B cell (primary cell): ENCODE measurements around the gene TADA3. TPM values are rescaled to one million over a fixed set of nuclear protein-coding genes. Genes with fewer than 3 reads are reported as not detected.

Experiments
- ATAC-seq: fragments of 200-7000 bp; cut with Tn5 transposase; one replicate; pipeline ENCODE4 v1.10.0; 2021; ENCODE audit warnings: low read depth, mild to moderate bottlenecking, moderate number of reproducible peaks, moderate library complexity
- CTCF ChIA-PET: fragments of 350-600 bp; sonication (Branson Sonifier 250); formaldehyde crosslinking; loops from one replicate; lab custom pipeline; 2021; ENCODE audit warnings: antibody characterized with exemption, inconsistent platforms; lab: Charles Lee
- POLR2A ChIA-PET: fragments of 350-600 bp; sonication (Branson Sonifier 250); formaldehyde crosslinking; loops from one replicate; lab custom pipeline; 2021; ENCODE audit warnings: antibody characterized with exemption; lab: Charles Lee
- DNase-seq: peaks from one replicate; pipeline ENCODE4 v3.0.0; 2013
- H2AFZ ChIP-seq: 2 replicates; pipeline ENCODE4 v1.6.1; 2012; ENCODE audit warnings: mild to moderate bottlenecking, low read depth, low read length; ENCODE audit not compliant: insufficient read depth, poor library complexity, severe bottlenecking
- H3K27ac ChIP-seq, 2 donors: 1 replicate in 1 of 2; 2 replicates in 1 of 2; pipeline ENCODE4 v1.5.1; 2012 to 2013; ENCODE audit warnings: low read length in 2 of 2, mild to moderate bottlenecking in 2 of 2, moderate library complexity in 1 of 2
- H3K27me3 ChIP-seq, 4 experiments: fragments of 200-600 bp in 1 of 4; sonication (generic) in 1 of 4; replicated peaks in 1 of 4; 1 replicate in 2 of 4; 2 replicates in 2 of 4; pipeline versions ENCODE4 v1.6.1 to v1.7.0; 2013 to 2016; ENCODE audit warnings: low read length in 3 of 4, mild to moderate bottlenecking in 2 of 4, mixed read lengths in 1 of 4, moderate library complexity in 1 of 4; ENCODE audit not compliant: insufficient read depth in 4 of 4, control insufficient read depth in 3 of 4; ENCODE audit errors: control extremely low read depth in 1 of 4
- H3K36me3 ChIP-seq, 2 experiments: replicated peaks in 1 of 2; 1 replicate in 1 of 2; 2 replicates in 1 of 2; pipeline versions ENCODE4 v1.6.1 to v1.7.1; 2013; ENCODE audit warnings: low read length in 1 of 2; ENCODE audit not compliant: insufficient read depth in 2 of 2, control insufficient read depth in 1 of 2; ENCODE audit errors: control extremely low read depth in 1 of 2, extremely low read depth in 1 of 2
- H3K4me1 ChIP-seq, 2 donors: fragments of 200-600 bp in 1 of 2; sonication (generic) in 1 of 2; 1 replicate in 1 of 2; 2 replicates in 1 of 2; pipeline versions ENCODE4 v1.5.1 to v1.6.1; 2013 to 2017; ENCODE audit warnings: low read length in 2 of 2; ENCODE audit not compliant: control insufficient read depth in 2 of 2, insufficient read depth in 2 of 2
- H3K4me2 ChIP-seq: replicated peaks from 2 replicates; pipeline ENCODE3; 2012; ENCODE audit warnings: mild to moderate bottlenecking, low read depth, low read length; ENCODE audit not compliant: poor library complexity, severe bottlenecking
- H3K4me3 ChIP-seq, 5 experiments: fragments of 200-600 bp in 1 of 5; sonication (generic) in 1 of 5; 1 replicate in 3 of 5; 2 replicates in 2 of 5; pipeline versions ENCODE4 v1.5.1 to v1.7.0; 2011 to 2016; ENCODE audit warnings: low read length in 4 of 5, mild to moderate bottlenecking in 4 of 5, low read depth in 2 of 5, control low read depth in 1 of 5, moderate library complexity in 1 of 5; ENCODE audit not compliant: insufficient read depth in 1 of 5; ENCODE audit errors: control extremely low read depth in 1 of 5, extremely low read depth in 1 of 5
- H3K79me2 ChIP-seq: fragments of 200-600 bp; sonication (generic); one replicate; pipeline ENCODE4 v1.6.0; 2016; ENCODE audit warnings: low read length; ENCODE audit not compliant: control insufficient read depth, insufficient read depth
- H3K9ac ChIP-seq: fragments of 200-600 bp; sonication (generic); 2 replicates; pipeline ENCODE4 v1.6.1; 2017; ENCODE audit warnings: mild to moderate bottlenecking, low read length, moderate library complexity
- H3K9me3 ChIP-seq, 3 donors: one replicate each; pipeline versions ENCODE4 v1.6.1 to v1.7.1; 2013; ENCODE audit warnings: low read length in 2 of 3; ENCODE audit not compliant: control insufficient read depth in 2 of 3, insufficient read depth in 1 of 3; ENCODE audit errors: control extremely low read depth in 1 of 3
- H4K20me1 ChIP-seq: 2 replicates; pipeline ENCODE4 v1.6.0; 2012; ENCODE audit warnings: mild to moderate bottlenecking, low read length; ENCODE audit not compliant: insufficient read depth, control insufficient read depth, poor library complexity, severe bottlenecking
- H3K27ac Mint-ChIP-seq: one replicate; pipeline ENCODE4 v1.8.0; 2021; ENCODE audit warnings: mixed read lengths
- H3K27me3 Mint-ChIP-seq: one replicate; pipeline ENCODE4 v1.8.0; 2021; ENCODE audit warnings: mixed read lengths
- H3K4me1 Mint-ChIP-seq: one replicate; pipeline ENCODE4 v1.8.0; 2021; ENCODE audit warnings: mixed read lengths
- H3K4me3 Mint-ChIP-seq: one replicate; pipeline ENCODE4 v1.8.0; 2021; ENCODE audit warnings: mixed read lengths
- H3K9me3 Mint-ChIP-seq: one replicate; pipeline ENCODE4 v1.8.0; 2022; ENCODE audit warnings: mixed read lengths; ENCODE audit not compliant: insufficient read depth
- CTCF ChIP-seq: fragments of 200-600 bp; IDR thresholded peaks from one replicate; pipeline ENCODE4 v1.8.0; 2022; ENCODE audit warnings: antibody characterized with exemption, mild to moderate bottlenecking
- EZH2 ChIP-seq: IDR thresholded peaks from 2 replicates; pipeline ENCODE4 v1.6.1; 2012; ENCODE audit warnings: borderline replicate concordance, low read depth, mild to moderate bottlenecking, moderate library complexity, low read length; ENCODE audit not compliant: insufficient read depth, poor library complexity, severe bottlenecking
- WGBS: methylation state at CpG from one replicate; pipeline ENCODE4 v1.1.5; 2013; ENCODE audit warnings: missing lambda C conversion rate; ENCODE audit not compliant: insufficient coverage; 5-methylcytosine and 5-hydroxymethylcytosine counted together
- intact Hi-C: fragments of 100-400 bp; cut with micrococcal nuclease; formaldehyde crosslinking; loops from one replicate; pipeline ENCODE4 v1.10.0; 2022
- polyA plus RNA-seq: library from polyadenylated mRNA; depleted of rRNA; stranded (reverse); fragments of >200 nt; gene quantifications from 2 replicates; pipeline ENCODE4 v1.2.3, GENCODE V29; 2012
- total RNA-seq, 2 donors: library from RNA; stranded (reverse); fragments of 120-200 nt in 1 of 2; gene quantifications; 1 replicate in 1 of 2; 2 replicates in 1 of 2; pipeline versions ENCODE4 v1.2.3 to v1.2.4, GENCODE V29; 2013 to 2022

Gene TADA3
- total and polyA plus RNA-seq, 2 donors (not counting 1 experiment from before 2014, with no cell fraction given): 45.4 to 45.6 TPM

GRCh38 chr3:9807981-9808344, 15.7 kb upstream of the TADA3 start:
- H3K27ac ChIP-seq: peak overlapping the region in 1 of 2 donors; percentile 90
- peaks cover 17% of the 10 kb centered on the region for H3K79me2 ChIP-seq
- TF ChIP-seq CTCF (no peak), EZH2 (no peak)
- ChIA-PET CTCF (interaction anchor here (1.0 to 2.1 kb wide), 7 partner anchors 11 to 80 kb away, joined by 3 to 6 read pairs (median 5); partner anchors contain the start of genes ARPC4 and OGG1), POLR2A (interaction anchor here (0.5 to 2.4 kb wide), 5 partner anchors 13 to 73 kb away, joined by 3 to 12 read pairs (median 5); partner anchors contain the start of genes ARPC4 and TADA3)
- peaks cover 38% of the 10 kb centered on the region for H3K4me1 Mint-ChIP-seq
- no peaks in the 10 kb centered on the region for H3K9me3 ChIP-seq
- intact Hi-C loops: no loop called here
- H4K20me1 ChIP-seq: peaks cover 23% of the 10 kb centered on the region
- H3K4me1 ChIP-seq: peaks cover 24 to 30% of the 10 kb centered on the region in 2 donors
- DNase-seq (no peak), ATAC-seq (no peak)
- WGBS: no CpG with 5 or more reads among the region's 2 CpGs
- H3K27me3 Mint-ChIP-seq: no peaks in the 10 kb centered on the region
- H3K27ac Mint-ChIP-seq: peak overlapping the region; percentile 20
- H3K9ac ChIP-seq: no peak overlapping the region
- no peak overlapping the region for H3K4me3 Mint-ChIP-seq
- H3K9me3 Mint-ChIP-seq: no peaks in the 10 kb centered on the region
- no peak overlapping the region for H2AFZ ChIP-seq
- H3K36me3 ChIP-seq: peaks cover 0 to 41% of the 10 kb centered on the region in 2 experiments
- no peaks in the 10 kb centered on the region for H3K27me3 ChIP-seq
- no peak overlapping the region for H3K4me3 ChIP-seq
- H3K4me2 ChIP-seq: no peak overlapping the region

- H3K27me3 Mint-ChIP-seq: no peaks in the 10 kb centered on the region
- Histone ChIP-seq H3K27ac (peak overlapping the region in 1 of 2 donors; percentile 90), H2AFZ (no peak overlapping the region), H3K9ac (no peak overlapping the region), H3K79me2 (peaks cover 21% of the 10 kb centered on the region), H3K9me3 (no peaks in the 10 kb centered on the region), H3K27me3 (no peaks in the 10 kb centered on the region), H4K20me1 (peaks cover 25% of the 10 kb centered on the region), H3K4me2 (no peak overlapping the region), H3K36me3 (peaks cover 0 to 41% of the 10 kb centered on the region in 2 experiments), H3K4me1 (peaks cover 24 to 30% of the 10 kb centered on the region in 2 donors), H3K4me3 (no peak overlapping the region)
- ATAC-seq (no peak), DNase-seq (no peak)
- H3K4me3 Mint-ChIP-seq: no peak overlapping the region
- POLR2A ChIA-PET: interaction anchor here (0.6 to 1.8 kb wide), 2 partner anchors 54 to 69 kb away, joined by 5 to 7 read pairs; no protein-coding TSS in a partner anchor
- WGBS: 99% methylated on average over 6 of the region's 7 CpGs
- H3K27ac Mint-ChIP-seq: peak overlapping the region; percentile 74
- intact Hi-C loops: no loop called here
- no peak for TF ChIP-seq EZH2
- TF ChIP-seq CTCF: no peak
- CTCF ChIA-PET: interaction anchor here (1.2 to 2.1 kb wide), 4 partner anchors 10 to 79 kb away, joined by 4 to 6 read pairs (median 5); partner anchors contain the start of gene ARPC4
- H3K4me1 Mint-ChIP-seq: peaks cover 38% of the 10 kb centered on the region
- H3K9me3 Mint-ChIP-seq: no peaks in the 10 kb centered on the region
Observed at GRCh38 chr3:9806688-9807589, 14.7 kb upstream of the TADA3 start.
